MCF 10A (cell line): ENCODE data around the gene FOXP1. TPM values are rescaled to one million over a fixed set of nuclear protein-coding genes. Genes with fewer than 3 reads are reported as not detected.

ENCODE experiments used
- BruUV-seq: library from RNA; stranded (reverse); fragments of 400-500 nt; replicated peaks from 2 replicates; lab custom pipeline; 2021; lab: Mats Ljungman, UMichigan
- CTCF ChIA-PET: fragments of 300-600 bp; sonication (Branson Sonifier 250); formaldehyde crosslinking; extraction: SDS; loops from one replicate; lab custom pipeline; 2021; ENCODE audit warnings: antibody characterized with exemption, inconsistent platforms; lab: Yijun Ruan, JAX
- POLR2A ChIA-PET: fragments of 300-600, 350-650 bp; sonication (Branson Sonifier 250); formaldehyde crosslinking; extraction: SDS; loops from one replicate; lab custom pipeline; 2020; ENCODE audit warnings: antibody characterized with exemption, inconsistent platforms; lab: Yijun Ruan, JAX
- DNase-seq: peaks from one replicate; pipeline ENCODE4 v3.0.0-alpha.2; 2018; ENCODE audit not compliant: unreplicated experiment
- H3K27ac Mint-ChIP-seq: one replicate; pipeline ENCODE4 v1.8.0; 2022; ENCODE audit warnings: mild to moderate bottlenecking, low read depth, mixed read lengths; ENCODE audit not compliant: unreplicated experiment
- H3K27me3 Mint-ChIP-seq: one replicate; pipeline ENCODE4 v1.8.0; 2022; ENCODE audit warnings: mixed read lengths; ENCODE audit not compliant: insufficient read depth, unreplicated experiment
- H3K36me3 Mint-ChIP-seq: one replicate; pipeline ENCODE4 v1.8.0; 2022; ENCODE audit warnings: mild to moderate bottlenecking, moderate library complexity, mixed read lengths; ENCODE audit not compliant: insufficient read depth, unreplicated experiment
- H3K4me1 Mint-ChIP-seq: one replicate; pipeline ENCODE4 v1.8.0; 2022; ENCODE audit warnings: mixed read lengths; ENCODE audit not compliant: insufficient read depth, unreplicated experiment
- H3K4me3 Mint-ChIP-seq: one replicate; pipeline ENCODE4 v1.8.0; 2022; ENCODE audit warnings: mild to moderate bottlenecking, moderate library complexity, mixed read lengths; ENCODE audit not compliant: unreplicated experiment
- H3K9me3 Mint-ChIP-seq: one replicate; pipeline ENCODE4 v1.8.0; 2022; ENCODE audit warnings: mixed read lengths; ENCODE audit not compliant: unreplicated experiment
- intact Hi-C: fragments of 100-400 bp; cut with micrococcal nuclease; formaldehyde crosslinking; loops from 2 replicates; pipeline ENCODE4 v1.14.1; 2022
- total RNA-seq: library from RNA; stranded (reverse); gene quantifications from 2 replicates; pipeline ENCODE4 v1.2.3, GENCODE V29; 2022
- TF ChIP-seq, protein P1 (sequence below): fragments of 200-600 bp; IDR thresholded peaks from one replicate; pipeline ENCODE4 v1.8.0; 2022; ENCODE audit warnings: antibody characterized with exemption, mild to moderate bottlenecking; ENCODE audit not compliant: unreplicated experiment

Gene FOXP1
- total RNA-seq, 1 experiment from 2014 or later: 49.0 TPM

DNA sequence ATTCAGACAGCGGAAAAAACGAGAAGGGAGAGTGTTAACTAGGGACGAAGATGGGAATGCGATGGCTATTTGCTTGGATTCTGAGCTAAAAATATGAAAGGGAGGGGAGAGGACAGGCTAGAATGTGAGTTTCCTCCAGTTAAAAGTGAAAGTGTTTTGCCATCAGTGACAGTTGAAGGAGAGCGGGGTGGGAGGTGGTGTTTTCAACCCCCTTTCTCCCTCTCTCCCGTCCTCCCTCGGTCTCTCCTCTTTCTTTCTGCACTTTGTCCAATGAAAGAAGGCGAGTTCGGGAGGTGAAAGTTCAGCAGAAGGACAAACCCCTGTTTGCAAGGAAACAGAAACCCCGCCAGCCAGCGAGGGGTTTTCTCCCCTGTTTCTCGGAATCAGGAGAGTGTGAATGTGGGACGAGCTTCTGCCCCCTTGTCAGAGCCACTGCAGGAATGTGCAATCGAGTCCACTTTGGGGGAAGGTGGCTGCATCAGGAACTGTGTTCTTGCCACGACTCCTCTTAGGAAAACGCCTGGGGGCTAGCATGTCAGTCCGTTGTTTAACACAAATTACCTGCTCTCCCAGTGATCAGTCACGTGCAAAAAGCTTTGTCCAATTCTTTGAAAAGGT lies 975 bp upstream of the FOXP1 start:
- Mint-ChIP-seq H3K27me3 (no peaks in the 10 kb centered on the region), H3K4me1 (peaks cover 13% of the 10 kb centered on the region), H3K9me3 (no peaks in the 10 kb centered on the region), H3K36me3 (peaks cover 18% of the 10 kb centered on the region), H3K4me3 (peak overlapping the region; percentile 85), H3K27ac (peak overlapping the region; percentile 97)
- intact Hi-C loops: loop anchor here (5.0 to 10.0 kb wide), 5 partner anchors 68 to 370 kb away; no protein-coding TSS in a partner anchor
- BruUV-seq: TSS peak; percentile 11
- ChIA-PET POLR2A (interaction anchor here (0.6 to 5.9 kb wide), 21 partner anchors 9 to 1059 kb away, joined by 3 to 219 read pairs (median 4); no protein-coding TSS in a partner anchor), CTCF (interaction anchor here (0.5 to 3.5 kb wide), 18 partner anchors 11 to 1052 kb away, joined by 3 to 23 read pairs (median 4); no protein-coding TSS in a partner anchor)
- DNase-seq: peak; percentile 56
- TF ChIP-seq, protein P1, sequence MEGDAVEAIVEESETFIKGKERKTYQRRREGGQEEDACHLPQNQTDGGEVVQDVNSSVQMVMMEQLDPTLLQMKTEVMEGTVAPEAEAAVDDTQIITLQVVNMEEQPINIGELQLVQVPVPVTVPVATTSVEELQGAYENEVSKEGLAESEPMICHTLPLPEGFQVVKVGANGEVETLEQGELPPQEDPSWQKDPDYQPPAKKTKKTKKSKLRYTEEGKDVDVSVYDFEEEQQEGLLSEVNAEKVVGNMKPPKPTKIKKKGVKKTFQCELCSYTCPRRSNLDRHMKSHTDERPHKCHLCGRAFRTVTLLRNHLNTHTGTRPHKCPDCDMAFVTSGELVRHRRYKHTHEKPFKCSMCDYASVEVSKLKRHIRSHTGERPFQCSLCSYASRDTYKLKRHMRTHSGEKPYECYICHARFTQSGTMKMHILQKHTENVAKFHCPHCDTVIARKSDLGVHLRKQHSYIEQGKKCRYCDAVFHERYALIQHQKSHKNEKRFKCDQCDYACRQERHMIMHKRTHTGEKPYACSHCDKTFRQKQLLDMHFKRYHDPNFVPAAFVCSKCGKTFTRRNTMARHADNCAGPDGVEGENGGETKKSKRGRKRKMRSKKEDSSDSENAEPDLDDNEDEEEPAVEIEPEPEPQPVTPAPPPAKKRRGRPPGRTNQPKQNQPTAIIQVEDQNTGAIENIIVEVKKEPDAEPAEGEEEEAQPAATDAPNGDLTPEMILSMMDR: no peak

DNA sequence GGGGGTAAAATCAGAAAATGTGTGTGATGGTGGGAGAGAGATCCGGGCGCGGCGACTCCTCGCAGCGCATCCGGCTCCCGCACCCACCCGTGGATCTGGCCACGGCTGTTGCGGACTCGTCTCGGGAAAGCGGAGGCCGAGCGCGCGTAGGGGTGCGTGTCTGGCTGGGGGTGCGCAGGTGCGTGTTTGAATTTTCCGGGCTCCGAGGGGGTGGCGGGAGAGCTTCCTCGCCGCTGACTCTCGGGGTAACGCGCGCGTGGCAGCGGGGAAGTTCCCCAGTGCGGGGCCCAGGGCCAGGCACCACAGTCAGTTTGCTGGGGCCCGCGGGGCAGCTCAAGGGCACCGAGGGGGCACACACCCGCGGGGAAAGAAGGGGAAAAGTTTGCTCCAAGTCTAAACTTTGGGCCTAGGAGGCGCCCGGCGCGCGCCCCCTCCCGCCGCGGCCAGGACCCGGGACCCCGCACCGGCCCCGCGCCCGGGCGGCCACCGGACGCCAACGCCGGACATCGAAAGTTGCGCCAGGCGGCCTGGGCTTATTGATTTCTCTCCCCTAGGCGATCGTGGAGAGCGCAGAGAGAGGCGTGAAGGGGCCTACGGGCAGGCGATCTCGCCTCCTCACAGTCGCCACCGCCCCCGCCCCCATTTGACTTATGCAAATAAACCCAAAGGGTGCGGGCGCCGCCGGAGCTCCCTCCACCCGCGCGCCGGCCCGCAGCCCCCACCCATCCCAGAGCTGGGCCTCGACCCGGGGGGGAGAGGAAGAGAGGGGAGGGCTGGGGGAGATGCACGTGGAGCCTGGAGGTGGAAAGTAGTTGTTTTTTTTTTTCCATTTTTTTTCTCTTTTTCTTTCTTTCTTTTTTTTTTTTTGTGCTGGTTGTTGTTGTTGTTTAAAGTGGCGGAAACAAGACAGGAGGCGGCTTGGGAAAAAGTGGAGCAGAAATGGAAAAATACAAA lies 639 bp downstream of the FOXP1 start:
- Mint-ChIP-seq H3K27me3 (no peaks in the 10 kb centered on the region), H3K4me3 (peak overlapping the region; percentile 85), H3K9me3 (no peaks in the 10 kb centered on the region), H3K36me3 (peaks cover 18% of the 10 kb centered on the region), H3K27ac (peak overlapping the region; percentile 97), H3K4me1 (peaks cover 18% of the 10 kb centered on the region)
- POLR2A ChIA-PET: interaction anchor here (0.6 to 5.9 kb wide), 38 partner anchors 10 to 632 kb away, joined by 3 to 219 read pairs (median 4); no protein-coding TSS in a partner anchor
- DNase-seq: peak; percentile 69
- TF ChIP-seq, protein P1: no peak
- TSS peak; percentile 19 for BruUV-seq
- intact Hi-C loops: loop anchor here (1.0 to 10.0 kb wide), 5 partner anchors 87 to 368 kb away; no protein-coding TSS in a partner anchor
- CTCF ChIA-PET: interaction anchor here (0.6 to 2.2 kb wide), 18 partner anchors 26 to 530 kb away, joined by 3 to 16 read pairs (median 3); no protein-coding TSS in a partner anchor

DNA sequence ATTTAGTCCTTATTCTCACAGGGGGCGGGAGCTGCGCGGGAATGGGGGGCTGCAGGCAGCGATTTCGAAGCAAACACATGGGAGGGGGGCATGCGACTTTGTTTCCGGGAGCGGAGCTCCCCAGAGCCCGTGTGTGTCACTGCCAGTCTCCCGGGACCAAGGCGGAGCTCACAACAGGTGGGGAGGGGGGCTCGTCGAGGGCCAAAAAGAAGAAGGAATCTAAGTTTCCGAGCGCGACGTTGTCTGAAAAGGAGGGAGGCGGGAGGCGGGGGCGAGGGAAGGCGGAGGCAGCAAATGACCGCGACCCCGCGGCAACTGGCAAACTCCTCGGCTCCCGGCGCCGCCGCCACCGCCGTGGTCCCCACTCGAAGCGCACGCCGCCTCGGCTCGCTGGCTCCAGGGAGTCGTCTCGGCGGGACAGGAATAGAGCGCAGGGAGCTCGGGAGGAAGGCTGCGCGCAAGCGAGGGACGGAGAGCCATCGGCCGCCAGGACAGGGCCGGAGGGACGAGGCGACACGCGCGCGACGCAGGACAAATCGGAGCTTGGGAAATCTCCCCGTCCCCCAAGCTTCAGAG lies 1.4 kb downstream of the FOXP1 start:
- intact Hi-C loops: loop anchor here (5.0 to 10.0 kb wide), 3 partner anchors 100 to 367 kb away; no protein-coding TSS in a partner anchor
- ChIA-PET CTCF (interaction anchor here (0.6 to 2.2 kb wide), 17 partner anchors 25 to 726 kb away, joined by 3 to 16 read pairs (median 3); no protein-coding TSS in a partner anchor), POLR2A (interaction anchor here (0.6 to 5.9 kb wide), 23 partner anchors 18 to 600 kb away, joined by 3 to 219 read pairs (median 4); no protein-coding TSS in a partner anchor)
- H3K4me1 Mint-ChIP-seq: peaks cover 25% of the 10 kb centered on the region
- TSS peak; percentile 27 for BruUV-seq
- no peaks in the 10 kb centered on the region for H3K9me3 Mint-ChIP-seq
- TF ChIP-seq, protein P1: no peak
- peaks cover 18% of the 10 kb centered on the region for H3K36me3 Mint-ChIP-seq
- DNase-seq: peak; percentile 60
- peak overlapping the region; percentile 85 for H3K4me3 Mint-ChIP-seq
- H3K27me3 Mint-ChIP-seq: no peaks in the 10 kb centered on the region
- H3K27ac Mint-ChIP-seq: peak overlapping the region; percentile 97
